NK-92 (cell line): ENCODE results near the gene PPP3CA.
A peak's percentile ranks its signal among the peaks of the same experiment; 100 is the strongest.

Source experiments
- DNase-seq: peaks from one replicate; lab custom pipeline; 2025; ENCODE audit not compliant: unreplicated experiment; lab: John Stamatoyannopoulos, UW

PPP3CA gene

GRCh38 chr4:101347267-101347556 is at the start of gene PPP3CA:
TSS of gene PPP3CA (minus strand) at chr4:101347526.
- DNase-seq: no peak

GRCh38 chr4:101393256-101393655 is 45.9 kb upstream of the PPP3CA start:
- no peak for DNase-seq

GRCh38 chr4:101370663-101371210 is 23.4 kb upstream of the PPP3CA start:
- DNase-seq: no peak

GRCh38 chr4:101367201-101367600 is 19.9 kb upstream of the PPP3CA start:
- no peak for DNase-seq

GRCh38 chr4:101366331-101366730 is 19.0 kb upstream of the PPP3CA start:
- DNase-seq: no peak

GRCh38 chr4:101357751-101358150 is 10.4 kb upstream of the PPP3CA start:
- no peak for DNase-seq

GRCh38 chr4:101356928-101357327 is 9.6 kb upstream of the PPP3CA start:
- DNase-seq: no peak

- DNase-seq: no peak
Measured at GRCh38 chr4:101355767-101356702, 8.7 kb upstream of the PPP3CA start.

DNA sequence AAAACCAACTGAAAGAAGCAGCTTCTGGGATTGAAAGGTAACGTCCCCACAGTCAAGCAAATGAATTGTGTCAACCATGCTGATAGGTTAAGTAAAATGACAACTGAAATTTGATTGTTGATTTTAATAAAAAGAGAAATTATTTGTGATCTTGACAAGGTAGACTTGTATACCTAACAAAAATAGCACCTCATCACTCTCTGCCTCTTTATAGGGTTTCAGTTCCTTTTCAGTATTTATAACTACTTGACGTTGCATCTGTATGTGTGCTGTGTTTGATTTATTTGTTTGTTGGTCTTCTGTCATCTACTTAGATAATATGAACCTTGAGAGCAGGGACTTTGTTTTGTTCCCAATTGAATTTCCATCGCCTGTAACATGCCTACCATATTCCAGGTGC is 7.9 kb upstream of the PPP3CA start:
- no peak for DNase-seq

- no peak for DNase-seq
Measured at GRCh38 chr4:101349801-101350064, 2.4 kb upstream of the PPP3CA start.

- DNase-seq: no peak
Measured at GRCh38 chr4:101348995-101349800, 1.9 kb upstream of the PPP3CA start.

GRCh38 chr4:101348367-101348827 is 1.1 kb upstream of the PPP3CA start:
- DNase-seq: no peak

DNA sequence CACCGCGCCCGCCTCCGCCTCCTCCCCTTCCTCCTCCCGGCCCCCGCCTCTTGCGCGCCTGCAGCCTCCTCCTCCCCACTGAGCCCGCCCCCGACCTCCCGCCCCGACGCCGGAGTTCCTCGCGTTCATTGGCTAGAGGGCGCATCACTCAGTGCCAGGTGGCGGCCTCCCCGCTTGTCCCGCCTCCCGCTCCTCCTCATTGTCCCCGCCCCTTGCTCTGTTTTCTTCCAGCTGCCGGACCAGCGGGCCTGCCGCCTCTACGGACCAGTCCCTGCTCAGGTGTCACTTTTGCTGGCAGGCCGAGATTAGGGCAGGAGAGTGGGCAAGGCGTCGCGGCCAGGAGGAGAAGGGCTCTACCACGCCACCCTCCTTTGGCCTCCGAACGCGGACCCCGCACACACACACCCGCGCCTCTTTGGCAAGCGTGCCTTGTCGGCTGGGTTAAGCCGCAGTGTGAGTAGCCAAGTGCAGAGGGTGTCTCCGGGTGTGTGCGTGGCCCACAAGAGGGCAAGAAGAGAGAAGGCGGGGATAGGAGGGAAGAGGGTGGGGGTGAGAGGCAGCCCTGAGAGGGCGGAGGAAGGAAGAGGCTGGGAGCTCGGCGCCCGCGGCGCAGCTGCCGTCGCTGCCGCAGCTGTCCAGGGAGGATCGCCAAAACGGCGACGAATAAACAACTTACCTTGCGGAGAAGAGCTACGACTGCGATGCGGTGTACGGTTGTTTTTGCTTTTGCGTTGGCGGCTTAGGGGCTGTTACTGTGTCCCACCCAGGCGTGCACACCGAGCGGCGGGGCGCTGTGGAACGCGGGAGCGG is 436 bp upstream of the PPP3CA start:
- DNase-seq: peak; percentile 88

- no peak for DNase-seq
Measured at GRCh38 chr4:101346351-101347266, 717 bp downstream of the PPP3CA start.

- DNase-seq: peak; percentile 17
Measured at GRCh38 chr4:101345596-101346350, 1.6 kb downstream of the PPP3CA start.

DNA sequence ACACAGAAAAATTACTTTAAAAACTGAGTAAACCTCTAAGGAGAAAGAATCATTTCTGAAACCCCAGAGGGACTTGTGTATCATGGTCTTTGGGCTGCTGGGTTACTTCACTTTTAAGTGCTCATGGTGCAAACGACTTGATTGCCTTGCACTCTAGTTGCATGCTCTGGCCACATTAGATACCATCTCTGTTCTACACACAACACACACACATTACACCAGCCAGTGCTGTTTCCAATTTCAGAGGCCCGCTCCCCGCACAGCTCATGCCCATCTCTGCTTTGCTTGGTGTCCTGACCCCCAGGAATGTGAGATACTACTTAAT is 2.1 kb downstream of the PPP3CA start:
- no peak for DNase-seq

DNA sequence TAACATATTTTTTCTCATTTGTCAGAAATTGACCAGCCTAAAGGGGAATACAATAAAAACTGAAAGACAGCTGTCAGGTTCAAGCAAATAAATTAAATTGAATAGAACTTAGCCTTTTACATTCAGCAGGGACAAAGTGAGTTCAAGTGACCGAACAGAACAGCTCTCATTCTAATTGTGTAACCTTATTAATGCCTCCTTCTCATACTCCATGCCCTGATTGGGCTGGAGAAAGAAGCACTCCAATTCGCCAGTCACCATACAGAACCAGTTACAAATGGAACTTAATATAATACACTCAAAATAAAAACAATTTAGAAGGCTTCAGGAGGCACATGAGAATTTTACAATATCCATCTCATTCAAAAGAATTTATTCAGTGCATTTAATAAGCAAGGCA is 8.0 kb downstream of the PPP3CA start:
- DNase-seq: no peak

- DNase-seq: no peak
Measured at GRCh38 chr4:101337688-101338087, 9.6 kb downstream of the PPP3CA start.

GRCh38 chr4:101334963-101335572 is 12.3 kb downstream of the PPP3CA start:
- DNase-seq: no peak
